ENCODE measurements around the gene OPTC. TPM values are rescaled to one million over a fixed set of nuclear protein-coding genes. Genes with fewer than 3 reads are reported as not detected.
"Not testable (repeated sequence)": the region's sequence is repeated elsewhere in the genome, so short reads cannot be mapped to it uniquely, and the experiment has no call there.

OPTC gene
- total RNA-seq, 1 donor from 2014 or later: not detected

- Mint-ChIP-seq H3K9me3 (ENCODE audit: unreplicated experiment) (no peaks in the 10 kb centered on the region), H3K27me3 (ENCODE audit: unreplicated experiment) (no peaks in the 10 kb centered on the region), H3K4me3 (ENCODE audit: unreplicated experiment) (peak overlapping the region; percentile 12), H3K36me3 (ENCODE audit: unreplicated experiment) (no peaks in the 10 kb centered on the region), H3K4me1 (ENCODE audit: unreplicated experiment) (peaks cover 47% of the 10 kb centered on the region), H3K27ac (ENCODE audit: unreplicated experiment) (peak overlapping the region; percentile 96)
- TF ChIP-seq CTCF (IDR thresholded peaks at IDR 0.05): no peak
- no peak for DNase-seq (ENCODE audit: extremely low spot score, unreplicated experiment)
Measured at GRCh38 chr1:203512848-203513584, 19.1 kb downstream of the OPTC start.

DNA sequence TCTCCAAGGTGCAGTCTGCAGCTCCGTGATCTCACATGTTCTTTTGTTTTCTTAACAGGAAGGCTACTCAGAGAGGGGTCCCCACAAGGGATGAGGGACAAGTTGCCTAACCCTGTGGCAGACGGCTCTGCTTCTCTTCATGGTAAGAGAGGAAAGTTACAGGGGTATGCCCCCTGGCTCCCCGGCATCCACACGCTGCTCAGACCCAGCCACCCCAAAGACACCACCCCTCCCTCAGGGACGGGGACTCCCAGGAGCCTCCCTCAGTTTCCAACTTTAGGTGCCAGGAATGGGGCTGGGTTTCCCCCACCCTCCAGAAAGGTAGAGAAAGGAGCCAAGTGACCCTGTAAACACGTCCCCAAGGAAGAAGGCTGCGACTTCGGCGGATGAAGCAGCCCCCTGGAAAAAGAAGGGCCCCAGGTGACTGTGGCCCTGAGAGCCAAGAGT, 19.7 kb downstream of the OPTC start:
- Mint-ChIP-seq H3K4me1 (ENCODE audit: unreplicated experiment) (peaks cover 43% of the 10 kb centered on the region), H3K36me3 (ENCODE audit: unreplicated experiment) (no peaks in the 10 kb centered on the region), H3K27me3 (ENCODE audit: unreplicated experiment) (no peaks in the 10 kb centered on the region), H3K4me3 (ENCODE audit: unreplicated experiment) (no peak overlapping the region), H3K9me3 (ENCODE audit: unreplicated experiment) (no peaks in the 10 kb centered on the region), H3K27ac (ENCODE audit: unreplicated experiment) (peak overlapping the region; percentile 96)
- no peak for TF ChIP-seq CTCF (IDR thresholded peaks at IDR 0.05)
- DNase-seq (ENCODE audit: extremely low spot score, unreplicated experiment): no peak

DNA sequence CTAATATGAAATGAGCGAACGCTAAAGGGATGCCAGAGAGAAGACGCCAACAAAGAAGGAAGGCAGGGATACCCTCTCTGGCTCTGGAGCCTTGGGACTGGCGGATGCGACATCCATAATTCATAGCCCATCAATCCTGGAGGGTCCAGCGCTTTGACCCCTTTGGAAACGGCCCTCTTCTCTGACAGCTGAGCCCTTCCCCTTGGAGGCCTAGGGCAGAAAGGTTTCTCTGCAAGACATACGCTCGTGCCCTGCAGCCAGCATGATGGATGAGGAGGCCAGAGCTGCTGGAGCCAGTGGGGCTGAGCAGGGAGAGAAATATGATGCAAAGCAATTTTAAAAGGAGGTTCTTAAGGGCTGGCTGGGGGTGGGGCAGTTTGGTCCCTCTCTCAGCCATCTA, 22.2 kb downstream of the OPTC start:
- TF ChIP-seq CTCF (IDR thresholded peaks at IDR 0.05): no peak
- H3K27me3 Mint-ChIP-seq (ENCODE audit: unreplicated experiment): no peaks in the 10 kb centered on the region
- H3K4me3 Mint-ChIP-seq (ENCODE audit: unreplicated experiment): no peak overlapping the region
- DNase-seq (ENCODE audit: extremely low spot score, unreplicated experiment): no peak
- H3K27ac Mint-ChIP-seq (ENCODE audit: unreplicated experiment): no peak overlapping the region
- H3K9me3 Mint-ChIP-seq (ENCODE audit: unreplicated experiment): no peaks in the 10 kb centered on the region
- no peaks in the 10 kb centered on the region for H3K36me3 Mint-ChIP-seq (ENCODE audit: unreplicated experiment)
- H3K4me1 Mint-ChIP-seq (ENCODE audit: unreplicated experiment): peaks cover 47% of the 10 kb centered on the region

DNA sequence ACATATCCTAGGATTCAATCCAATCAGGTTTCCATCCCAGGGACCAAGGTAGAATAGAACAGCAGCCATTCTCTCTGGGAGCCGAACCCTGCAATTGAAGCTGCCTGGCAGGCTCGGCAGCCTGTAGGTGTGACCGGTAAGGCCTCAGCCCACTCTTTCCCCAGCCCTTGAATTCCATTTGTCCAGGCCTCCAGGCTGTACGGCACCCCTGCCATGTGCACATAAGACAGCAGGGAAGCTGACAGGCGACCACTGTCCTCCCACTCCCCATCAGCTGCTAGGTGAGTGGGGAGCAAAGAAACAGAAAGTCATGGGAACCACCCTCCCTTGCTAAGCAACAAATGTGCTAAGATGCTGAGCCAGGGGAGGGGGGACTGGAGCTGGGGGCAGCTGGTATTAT, 23.0 kb downstream of the OPTC start:
- no peak overlapping the region for H3K27ac Mint-ChIP-seq (ENCODE audit: unreplicated experiment)
- H3K4me3 Mint-ChIP-seq (ENCODE audit: unreplicated experiment): no peak overlapping the region
- peaks cover 49% of the 10 kb centered on the region for H3K4me1 Mint-ChIP-seq (ENCODE audit: unreplicated experiment)
- H3K36me3 Mint-ChIP-seq (ENCODE audit: unreplicated experiment): no peaks in the 10 kb centered on the region
- H3K9me3 Mint-ChIP-seq (ENCODE audit: unreplicated experiment): no peaks in the 10 kb centered on the region
- TF ChIP-seq CTCF (IDR thresholded peaks at IDR 0.05): no peak
- H3K27me3 Mint-ChIP-seq (ENCODE audit: unreplicated experiment): no peaks in the 10 kb centered on the region
- no peak for DNase-seq (ENCODE audit: extremely low spot score, unreplicated experiment)

- no peak for TF ChIP-seq CTCF (IDR thresholded peaks at IDR 0.05)
- DNase-seq (ENCODE audit: extremely low spot score, unreplicated experiment): no peak
- H3K27me3 Mint-ChIP-seq (ENCODE audit: unreplicated experiment): no peaks in the 10 kb centered on the region
- H3K4me1 Mint-ChIP-seq (ENCODE audit: unreplicated experiment): peaks cover 49% of the 10 kb centered on the region
- no peak overlapping the region for H3K27ac Mint-ChIP-seq (ENCODE audit: unreplicated experiment)
- H3K36me3 Mint-ChIP-seq (ENCODE audit: unreplicated experiment): no peaks in the 10 kb centered on the region
- no peak overlapping the region for H3K4me3 Mint-ChIP-seq (ENCODE audit: unreplicated experiment)
- H3K9me3 Mint-ChIP-seq (ENCODE audit: unreplicated experiment): no peaks in the 10 kb centered on the region
Measured at GRCh38 chr1:203517426-203518110, 23.6 kb downstream of the OPTC start.

DNA sequence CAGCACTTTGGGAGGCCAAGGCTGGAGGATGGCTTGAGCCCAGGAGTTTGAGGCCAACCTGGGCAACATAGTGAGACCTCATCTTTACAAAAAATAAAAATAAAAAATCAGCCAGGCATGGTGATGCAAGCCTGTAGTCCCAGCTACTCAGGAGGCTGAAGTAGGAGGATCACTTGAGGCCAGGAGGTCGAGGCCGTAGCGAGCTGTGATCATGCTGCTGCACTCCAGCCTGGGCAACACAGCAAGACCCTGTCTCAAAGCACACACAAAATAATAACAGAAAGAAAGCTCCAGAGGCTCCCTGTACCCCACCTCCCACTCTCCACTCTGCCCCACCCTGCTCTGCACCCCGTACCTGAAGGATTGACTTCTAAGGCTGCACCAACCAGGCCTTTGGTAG, 24.2 kb downstream of the OPTC start:
- H3K9me3 Mint-ChIP-seq (ENCODE audit: unreplicated experiment); DNase-seq (ENCODE audit: extremely low spot score, unreplicated experiment); H3K36me3 Mint-ChIP-seq (ENCODE audit: unreplicated experiment); H3K27me3 Mint-ChIP-seq (ENCODE audit: unreplicated experiment); H3K4me3 Mint-ChIP-seq (ENCODE audit: unreplicated experiment): not testable (repeated sequence)
- Mint-ChIP-seq H3K4me1 (ENCODE audit: unreplicated experiment) (peaks cover 43% of the 10 kb centered on the region), H3K27ac (ENCODE audit: unreplicated experiment) (peak overlapping the region; percentile 3)
